Fibroblast of skin of left biceps (primary cell): ENCODE data around the gene RAB5B.
A peak's percentile ranks its signal among the peaks of the same experiment; 100 is the strongest.
"Not testable (repeated sequence)": the region's sequence is repeated elsewhere in the genome, so short reads cannot be mapped to it uniquely, and the experiment has no call there.

Source experiments
- DNase-seq, 2 experiments: peaks; one replicate each; pipeline ENCODE4 v3.0.0-alpha.2; 2013; ENCODE audit warnings: low read depth in 2 of 2

The RAB5B gene

DNA sequence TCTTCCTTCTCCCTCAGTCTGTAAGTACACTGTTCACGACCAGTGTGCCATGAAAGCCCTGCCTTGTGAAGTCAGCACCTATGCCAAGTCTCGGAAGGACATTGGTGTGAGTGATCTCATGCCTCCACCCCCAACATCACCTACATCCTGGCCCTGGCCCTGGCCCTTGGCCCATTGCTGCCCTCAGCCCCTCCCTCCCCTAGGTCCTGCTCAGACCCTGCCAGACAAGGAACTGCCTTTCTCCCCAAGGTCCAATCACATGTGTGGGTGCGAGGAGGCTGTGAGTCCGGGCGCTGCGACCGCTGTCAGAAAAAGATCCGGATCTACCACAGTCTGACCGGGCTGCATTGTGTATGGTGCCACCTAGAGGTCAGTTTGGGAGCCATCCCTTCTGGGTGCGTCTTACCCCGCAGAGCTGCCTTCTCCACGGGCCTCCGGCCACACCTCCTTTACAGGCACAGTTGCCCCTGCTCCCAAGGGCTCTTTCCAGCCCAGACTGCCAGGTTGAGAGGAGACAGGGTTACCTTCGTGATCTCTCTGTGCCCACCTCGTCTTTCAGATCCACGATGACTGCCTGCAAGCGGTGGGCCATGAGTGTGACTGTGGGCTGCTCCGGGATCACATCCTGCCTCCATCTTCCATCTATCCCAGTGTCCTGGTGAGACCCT lies 33.7 kb upstream of the RAB5B start:
- DNase-seq, result no peak

DNA sequence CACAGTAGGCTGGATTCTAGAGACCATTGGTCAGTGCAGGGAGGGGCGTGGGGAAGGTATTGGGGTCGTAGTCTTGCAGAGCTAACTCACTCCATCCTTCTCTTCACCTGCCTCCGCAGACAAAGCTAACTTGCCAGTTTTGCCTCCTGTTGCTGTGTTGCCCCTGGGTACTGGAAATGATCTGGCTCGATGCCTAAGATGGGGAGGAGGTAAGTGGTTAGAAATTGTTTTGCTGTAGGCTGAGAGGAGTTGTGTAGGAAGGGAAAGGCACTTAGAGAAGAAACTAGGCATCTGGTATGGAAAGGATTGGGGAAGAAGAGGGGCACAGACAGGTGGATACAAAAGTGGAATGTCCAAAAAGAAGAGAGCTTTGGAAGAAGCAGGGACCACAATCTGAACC lies 31.8 kb upstream of the RAB5B start:
- no peak for DNase-seq

- DNase-seq, result no peak
Measured at GRCh38 chr12:55942577-55943136, 31.2 kb upstream of the RAB5B start.

DNA sequence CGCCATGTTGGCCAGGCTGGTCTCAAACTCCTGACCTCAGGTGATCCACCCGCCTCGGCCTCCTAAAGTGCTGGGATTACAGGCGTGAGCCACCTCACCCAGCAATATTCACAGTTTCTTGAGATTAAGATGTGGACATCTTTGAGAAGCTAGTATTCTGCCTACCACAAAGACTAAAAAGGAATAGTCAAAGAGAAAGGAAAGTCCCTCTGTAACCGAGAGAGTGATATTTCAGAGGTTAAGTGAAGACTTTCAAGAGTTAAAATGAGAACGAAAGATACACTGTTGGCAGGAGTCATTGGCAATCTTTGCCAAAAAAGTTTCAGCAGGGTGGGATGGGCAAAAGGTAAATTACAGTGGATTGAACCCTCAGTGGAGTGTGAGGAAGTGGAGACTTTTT lies 27.3 kb upstream of the RAB5B start:
- no peak for DNase-seq

DNA sequence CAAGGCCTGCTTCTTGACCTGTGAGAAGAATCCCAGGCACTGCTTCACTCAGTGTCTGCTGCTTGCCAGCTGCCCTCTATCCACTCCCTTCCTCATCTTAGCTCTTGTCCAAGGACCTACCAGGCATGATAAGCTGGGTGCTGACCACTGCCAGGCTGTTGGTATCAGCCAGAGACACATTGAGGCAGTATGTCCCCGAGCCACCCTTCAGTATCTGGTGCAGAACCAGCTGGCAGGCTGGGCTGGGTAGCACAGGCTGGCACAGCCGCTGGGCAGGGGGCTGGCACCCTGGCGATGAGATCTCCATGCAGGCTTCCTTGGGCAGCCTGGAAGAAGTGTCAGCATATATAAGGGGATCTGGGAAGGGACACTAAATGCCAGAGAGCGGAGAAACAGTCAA lies 18.5 kb upstream of the RAB5B start:
- no peak for DNase-seq

GRCh38 chr12:55955800-55956508 lies 17.9 kb upstream of the RAB5B start:
- no peak for DNase-seq

GRCh38 chr12:55957106-55957859 lies 16.6 kb upstream of the RAB5B start:
- DNase-seq, result no peak

DNA sequence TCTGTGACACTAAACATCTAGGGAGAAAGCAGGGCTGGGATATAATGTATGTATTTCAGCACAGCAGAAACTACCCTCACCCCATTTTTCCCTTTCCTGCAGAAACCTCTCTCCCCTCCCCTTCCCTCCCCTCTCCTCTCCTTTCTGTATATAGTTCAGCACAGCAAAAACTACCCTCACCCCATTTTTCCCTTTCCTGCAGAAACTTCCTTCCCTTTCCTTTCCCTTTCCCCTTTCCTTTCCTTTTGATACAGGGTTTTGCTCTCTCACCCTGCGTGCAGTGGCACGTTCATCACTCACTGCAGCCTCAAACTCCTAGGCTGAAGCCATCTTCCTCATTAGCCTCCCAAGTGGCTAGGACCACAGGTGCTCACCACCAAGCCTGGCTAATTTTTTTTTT lies 10.1 kb upstream of the RAB5B start:
- no peak for DNase-seq

DNA sequence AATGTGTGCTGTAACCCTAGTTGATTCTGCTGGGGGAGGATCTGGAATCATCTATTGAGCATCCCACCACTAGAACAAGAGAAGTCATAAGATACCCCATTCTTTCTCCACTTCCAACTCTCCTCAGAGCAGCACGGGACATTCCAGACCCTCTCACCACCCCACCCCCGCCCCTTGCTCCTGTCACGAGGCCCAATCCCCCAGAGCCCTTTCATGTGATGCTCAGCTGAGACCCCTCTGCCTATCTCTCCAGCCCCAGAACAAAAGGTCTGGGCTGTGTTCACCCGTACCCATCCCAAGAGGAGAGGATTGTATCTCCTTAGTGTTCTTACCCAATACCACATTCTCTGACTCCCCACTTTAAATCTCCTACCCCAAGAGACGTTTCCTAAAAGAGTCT lies 8.6 kb upstream of the RAB5B start:
- no peak for DNase-seq

GRCh38 chr12:55965941-55966407 lies 7.9 kb upstream of the RAB5B start, which contains the start of gene PMEL:
Gene PMEL, minus strand, starts transcription at chr12:55966042. Its CDS starts 31 bp downstream, at chr12:55966011.
- DNase-seq, result no peak

DNA sequence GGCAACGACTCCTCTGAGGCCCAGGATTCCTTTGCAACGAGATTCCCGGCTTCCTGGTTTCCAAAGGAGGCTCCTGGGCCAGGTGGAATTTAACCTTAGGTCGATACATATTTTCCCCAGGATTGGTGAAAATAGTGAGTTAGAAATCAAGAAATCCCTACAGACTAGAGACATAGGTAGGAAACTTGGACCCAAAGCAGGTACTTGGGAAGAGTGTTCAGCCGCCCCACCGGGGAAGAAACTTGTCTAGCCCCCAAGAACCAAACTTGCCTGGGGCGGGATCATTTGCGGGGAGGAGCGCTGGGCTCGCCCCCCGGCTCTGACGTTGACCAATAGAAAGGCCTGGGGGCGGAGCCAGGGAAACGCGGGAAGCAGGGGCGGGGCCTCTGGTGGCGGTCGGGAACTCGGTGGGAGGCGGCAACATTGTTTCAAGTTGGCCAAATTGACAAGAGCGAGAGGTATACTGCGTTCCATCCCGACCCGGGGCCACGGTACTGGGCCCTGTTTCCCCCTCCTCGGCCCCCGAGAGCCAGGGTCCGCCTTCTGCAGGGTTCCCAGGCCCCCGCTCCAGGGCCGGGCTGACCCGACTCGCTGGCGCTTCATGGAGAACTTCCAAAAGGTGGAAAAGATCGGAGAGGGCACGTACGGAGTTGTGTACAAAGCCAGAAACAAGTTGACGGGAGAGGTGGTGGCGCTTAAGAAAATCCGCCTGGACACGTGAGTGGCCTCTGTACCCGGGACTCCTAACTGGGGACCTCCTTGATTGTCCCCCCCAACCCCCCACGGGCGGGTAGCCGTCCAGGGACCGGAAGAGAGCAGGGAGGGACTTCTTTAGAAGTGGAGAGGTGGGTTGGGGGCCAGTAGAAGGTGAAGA lies 7.2 kb upstream of the RAB5B start, which contains the start of gene CDK2:
TSS of gene CDK2 (plus strand) at position 423 of the 874 bp plus-strand sequence. CDS start at position 602, 179 bp downstream.
- DNase-seq, result peak; percentile 24 to 36

DNA sequence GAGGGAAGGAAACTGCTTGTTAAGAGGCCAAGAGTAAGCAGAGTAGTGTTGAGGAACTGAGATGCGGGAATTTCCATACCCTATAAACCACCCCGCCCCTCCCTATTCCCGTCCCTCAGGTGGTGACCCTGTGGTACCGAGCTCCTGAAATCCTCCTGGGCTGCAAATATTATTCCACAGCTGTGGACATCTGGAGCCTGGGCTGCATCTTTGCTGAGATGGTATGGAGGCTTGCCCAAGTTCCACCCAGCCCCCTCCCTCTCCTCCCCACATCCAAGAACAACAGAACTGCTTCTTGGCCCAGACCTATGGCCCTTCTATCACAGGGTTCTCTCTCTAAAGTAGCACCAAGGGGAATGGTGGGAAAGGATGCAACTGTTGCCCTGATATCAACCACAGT lies 4.5 kb upstream of the RAB5B start:
- no peak for DNase-seq

DNA sequence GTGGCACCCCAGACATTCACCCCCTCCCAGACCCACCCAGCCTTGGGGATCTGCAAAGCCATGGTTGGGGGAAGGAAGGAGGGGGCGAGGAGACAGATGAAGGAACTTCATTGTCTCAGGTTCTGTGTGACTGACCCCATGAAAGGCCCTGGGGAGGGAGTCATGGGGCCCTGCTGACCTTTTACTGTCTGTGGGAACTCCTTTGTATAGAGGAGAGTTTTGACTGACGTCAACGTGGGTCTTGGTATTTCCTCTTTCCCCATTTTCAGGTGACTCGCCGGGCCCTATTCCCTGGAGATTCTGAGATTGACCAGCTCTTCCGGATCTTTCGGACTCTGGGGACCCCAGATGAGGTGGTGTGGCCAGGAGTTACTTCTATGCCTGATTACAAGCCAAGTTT lies 3.1 kb upstream of the RAB5B start:
- no peak for DNase-seq

GRCh38 chr12:55972042-55972441 lies 1.8 kb upstream of the RAB5B start:
- no peak for DNase-seq

DNA sequence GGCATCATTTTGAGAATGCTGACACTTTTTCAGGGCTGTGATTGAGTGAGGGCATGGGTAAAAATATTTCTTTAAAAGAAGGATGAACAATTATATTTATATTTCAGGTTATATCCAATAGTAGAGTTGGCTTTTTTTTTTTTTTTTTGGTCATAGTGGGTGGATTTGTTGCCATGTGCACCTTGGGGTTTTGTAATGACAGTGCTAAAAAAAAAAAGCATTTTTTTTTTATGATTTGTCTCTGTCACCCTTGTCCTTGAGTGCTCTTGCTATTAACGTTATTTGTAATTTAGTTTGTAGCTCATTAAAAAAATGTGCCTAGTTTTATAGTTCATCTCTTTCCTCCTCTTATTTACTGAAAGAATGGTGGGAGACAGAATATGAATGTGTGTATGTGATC lies 1.4 kb upstream of the RAB5B start:
- no peak for DNase-seq

GRCh38 chr12:55972911-55973598 lies 823 bp upstream of the RAB5B start:
- DNase-seq, result peak in 1 of 2 experiments; percentile 10

DNA sequence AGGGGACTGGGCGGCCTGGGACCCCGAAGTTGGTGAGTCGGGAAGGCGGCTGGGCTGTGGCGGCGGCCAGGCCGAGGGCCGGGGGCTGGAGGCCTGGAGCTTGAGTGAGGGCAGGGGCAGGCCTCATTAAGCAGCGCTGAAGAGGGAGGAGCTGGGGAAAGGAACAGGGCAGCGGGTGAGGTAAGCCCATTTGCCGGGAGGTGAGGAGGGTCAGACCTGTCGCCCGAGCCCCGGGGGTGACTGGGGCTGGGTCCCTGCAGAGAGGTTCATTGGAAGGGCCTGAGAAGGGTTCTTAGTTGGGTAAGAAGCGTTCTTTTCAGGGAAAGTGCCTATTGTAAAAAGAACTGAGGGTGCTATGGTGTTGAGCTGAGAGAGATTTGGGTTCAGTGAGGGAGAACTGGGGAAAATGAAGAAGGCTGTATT lies 441 bp downstream of the RAB5B start:
- DNase-seq, result no peak

GRCh38 chr12:55978393-55978792 lies 4.5 kb downstream of the RAB5B start:
- no peak for DNase-seq

- no peak for DNase-seq
Measured at GRCh38 chr12:55979069-55979468, 5.2 kb downstream of the RAB5B start.

GRCh38 chr12:55981882-55982281 lies 8.0 kb downstream of the RAB5B start:
- not testable (repeated sequence) for DNase-seq
